Psoas muscle (tissue), 8 donors: Measurements from ENCODE around the gene ADCYAP1R1. TPM values are rescaled to one million over a fixed set of nuclear protein-coding genes. Genes with fewer than 3 reads are reported as not detected.

ENCODE experiments used
- ATAC-seq, 4 donors: fragments of 200-7000 bp; cut with Tn5 transposase; one replicate each; pipeline ENCODE4 v1.9.1; 2020; ENCODE audit warnings: moderate library complexity in 3 of 4, mild to moderate bottlenecking in 2 of 4
- DNase-seq, 2 donors: peaks; one replicate each; pipeline ENCODE4 v3.0.0-alpha.2; 2020
- H3K27ac ChIP-seq: fragments of 200-600 bp; one replicate; pipeline ENCODE4 v1.8.0; 2022
- H3K27me3 ChIP-seq, 3 donors: fragments of 200-600 bp in 1 of 3; one replicate each; pipeline versions ENCODE4 v1.6.1 to v1.8.0; 2013 to 2022; ENCODE audit warnings: low read length in 2 of 3, mild to moderate bottlenecking in 2 of 3, moderate library complexity in 1 of 3; ENCODE audit not compliant: insufficient read depth in 3 of 3
- H3K36me3 ChIP-seq, 2 donors: fragments of 200-600 bp in 1 of 2; one replicate each; pipeline versions ENCODE4 v1.6.1 to v1.8.0; 2013 to 2022; ENCODE audit warnings: low read depth in 1 of 2, mild to moderate bottlenecking in 1 of 2, moderate library complexity in 1 of 2; ENCODE audit not compliant: insufficient read depth in 1 of 2
- H3K4me1 ChIP-seq: fragments of 200-600 bp; one replicate; pipeline ENCODE4 v1.8.0; 2022
- H3K4me3 ChIP-seq: fragments of 200-600 bp; one replicate; pipeline ENCODE4 v1.8.0; 2022; ENCODE audit warnings: mild to moderate bottlenecking
- H3K9me3 ChIP-seq: fragments of 200-600 bp; one replicate; pipeline ENCODE4 v1.8.0; 2022
- CTCF ChIP-seq: fragments of 200-600 bp; IDR thresholded peaks from one replicate; pipeline ENCODE4 v1.8.0; 2022; ENCODE audit warnings: antibody characterized with exemption
- WGBS, 3 donors: extraction: QIAGEN DNeasy Blood & Tissue Kit; methylation state at CpG; one replicate each; pipeline versions ENCODE4 v1.1.6 to v1.1.7; 2013; 5-methylcytosine and 5-hydroxymethylcytosine counted together
- intact Hi-C, 2 donors: fragments of 100-400 bp; cut with DNase I; formaldehyde crosslinking; loops; one replicate each; pipeline versions ENCODE4 v1.11.0 to v1.14.2; 2022
- long read RNA-seq, 2 donors: library from polyadenylated mRNA; unstranded; transcript quantifications; one replicate each; pipeline ENCODE4 v2.0.0, GENCODE V29; 2021
- polyA plus RNA-seq, 3 donors: library from polyadenylated mRNA; stranded (reverse); fragments of 200-250 nt; gene quantifications; one replicate each; pipeline ENCODE4 v1.2.3, GENCODE V29; 2013
- total RNA-seq, 4 donors: library from RNA; stranded (reverse); fragmentation: NEBNext Ultra II Directional in 2 of 4; extraction: Animal tissue kit (Norgen Biotek cat#: 25700) in 2 of 4; gene quantifications; one replicate each; pipeline versions ENCODE4 v1.2.1 to v1.2.4, GENCODE V29; 2021 to 2023
- donor health status: healthy with polysubstance abuse.
- donor health status: DM: no; HTN: no; CAD: no; lungs with moderate emphysema.
- donor health status: Bipolar disorder and iron deficiency.
- donor health status: healthy.
- donor health status: DM: yes; HTN: yes; CAD: no.
- donor health status: DM: no; HTN: no; CAD: no.
- donor health status: DM: no; HTN: no; CAD: no.
- donor health status: DM: yes; HTN: yes; CAD: no.

Gene ADCYAP1R1
- total RNA-seq (1 to 10 TPM in 3 of 4 donors, under 1 TPM in 1; 0.79 to 6.6 (median 1.8) TPM), polyA plus RNA-seq (1 to 10 TPM in 1 of 3 donors, under 1 TPM in 2; 0.40 to 1.2 (median 0.69) TPM)
- long read RNA-seq, donor 1, partial matches to known transcripts: 1 of 1 reads
- long read RNA-seq, donor 1, other reads (novel, unspliced or antisense): 0 of 1 reads
- long read RNA-seq, donor 2, partial matches to known transcripts: 0 of 1 reads
- long read RNA-seq, donor 2, other reads (novel, unspliced or antisense): 1 of 1 reads

DNA sequence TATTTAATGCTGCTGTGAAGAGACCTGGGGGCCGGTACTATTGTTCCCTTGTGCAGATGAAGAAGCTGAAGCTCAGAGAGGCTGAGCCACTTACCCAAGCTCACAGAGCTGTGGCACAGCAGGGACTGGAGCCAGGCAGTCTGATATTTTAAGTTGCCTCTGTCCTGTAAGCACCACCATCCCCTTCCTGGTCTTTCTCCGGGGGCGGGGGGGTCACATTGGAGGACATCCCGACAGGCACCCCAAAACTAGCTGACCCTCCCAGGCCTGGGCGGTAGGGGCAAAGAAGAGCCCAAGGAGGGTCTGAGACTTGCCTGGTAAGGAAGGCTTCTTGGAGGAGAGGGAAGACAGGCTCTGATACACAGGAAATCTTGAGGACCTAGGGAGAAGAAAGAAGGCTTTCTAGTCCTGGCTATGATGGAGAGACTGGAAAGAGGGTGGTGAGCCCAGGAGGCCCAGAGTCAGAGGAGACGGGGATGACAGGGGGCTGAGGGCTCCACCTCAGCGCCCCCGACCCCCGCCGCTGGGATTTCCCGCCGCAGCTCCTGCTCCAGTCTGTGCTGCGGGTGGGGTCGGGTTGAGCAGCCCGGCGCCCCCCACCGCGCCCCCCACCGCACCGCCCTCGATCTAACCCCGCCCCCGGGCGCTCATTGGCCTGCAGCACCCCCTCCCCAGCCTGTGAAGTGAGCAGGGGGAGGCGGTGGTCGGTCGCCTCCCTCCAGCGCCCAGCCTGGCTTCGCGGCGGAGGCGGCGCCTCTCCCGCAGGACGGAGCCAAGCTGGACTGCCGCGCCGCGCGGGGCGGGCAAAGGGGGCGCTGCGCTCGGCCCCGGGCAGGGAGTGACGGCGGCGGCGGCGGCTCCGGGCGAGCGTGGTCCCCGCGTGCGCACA lies at the start of gene ADCYAP1R1:
Gene ADCYAP1R1 (plus strand): TSS at position 711 of the 889 bp plus-strand sequence. CDS start 10,957 bp downstream, outside the sequence.
- ATAC-seq (peak; percentile 13 to 71 (median 46)), DNase-seq (peak; percentile 37 to 68)
- no peaks in the 10 kb centered on the region for H3K36me3 ChIP-seq
- intact Hi-C loops: no loop called here
- H3K9me3 ChIP-seq: no peaks in the 10 kb centered on the region
- peaks cover 0 to 27% (median 16%) of the 10 kb centered on the region in 3 donors for H3K27me3 ChIP-seq
- H3K4me1 ChIP-seq: no peaks in the 10 kb centered on the region
- peak within 1 kb of the TSS; percentile 62 for H3K4me3 ChIP-seq
- no peak for TF ChIP-seq CTCF
- H3K27ac ChIP-seq: no peak within 1 kb of the TSS
- WGBS, 3 donors: 7 to 11% (median 9%) methylated on average over 36 to 56 of the region's 56 CpGs

GRCh38 chr7:31003097-31003496 lies 49.0 kb upstream of the ADCYAP1R1 start:
- Histone ChIP-seq H3K9me3 (no peaks in the 10 kb centered on the region), H3K36me3 (no peaks in the 10 kb centered on the region), H3K27ac (no peak overlapping the region), H3K4me3 (no peak overlapping the region), H3K4me1 (no peaks in the 10 kb centered on the region), H3K27me3 (no peaks in the 10 kb centered on the region)
- DNase-seq: no peak
- intact Hi-C loops: no loop called here
- no peak for ATAC-seq
- 90 to 95% (median 92%) methylated on average over 2 of the region's 2 CpGs for WGBS, 3 donors
- no peak for TF ChIP-seq CTCF

DNA sequence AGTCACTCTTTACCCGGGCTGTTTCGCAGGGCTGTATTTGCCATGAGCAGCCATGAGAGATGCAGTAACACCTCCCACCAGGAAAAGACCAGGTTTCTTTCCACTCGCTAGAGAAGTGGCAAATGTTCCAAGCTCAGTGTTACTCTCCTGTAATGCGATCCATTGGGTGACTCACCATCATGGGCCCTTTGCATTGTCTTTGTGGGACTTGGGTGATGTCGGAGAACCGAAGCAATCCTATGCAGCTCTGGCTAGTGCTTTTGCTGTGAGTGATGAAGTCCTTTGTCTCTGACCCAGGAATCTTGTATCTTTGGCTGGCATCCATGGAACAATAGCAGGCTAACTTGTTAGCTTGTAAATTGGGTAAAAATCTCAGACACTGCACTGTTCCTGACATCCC lies 48.4 kb upstream of the ADCYAP1R1 start:
- DNase-seq: no peak
- no peak for TF ChIP-seq CTCF
- H3K4me3 ChIP-seq: no peak overlapping the region
- intact Hi-C loops: no loop called here
- H3K27me3 ChIP-seq: no peaks in the 10 kb centered on the region
- ATAC-seq: no peak
- WGBS, 3 donors: 94 to 95% (median 94%) methylated on average over 6 of the region's 6 CpGs
- no peaks in the 10 kb centered on the region for H3K36me3 ChIP-seq
- H3K27ac ChIP-seq: no peak overlapping the region
- no peaks in the 10 kb centered on the region for H3K4me1 ChIP-seq
- no peaks in the 10 kb centered on the region for H3K9me3 ChIP-seq

DNA sequence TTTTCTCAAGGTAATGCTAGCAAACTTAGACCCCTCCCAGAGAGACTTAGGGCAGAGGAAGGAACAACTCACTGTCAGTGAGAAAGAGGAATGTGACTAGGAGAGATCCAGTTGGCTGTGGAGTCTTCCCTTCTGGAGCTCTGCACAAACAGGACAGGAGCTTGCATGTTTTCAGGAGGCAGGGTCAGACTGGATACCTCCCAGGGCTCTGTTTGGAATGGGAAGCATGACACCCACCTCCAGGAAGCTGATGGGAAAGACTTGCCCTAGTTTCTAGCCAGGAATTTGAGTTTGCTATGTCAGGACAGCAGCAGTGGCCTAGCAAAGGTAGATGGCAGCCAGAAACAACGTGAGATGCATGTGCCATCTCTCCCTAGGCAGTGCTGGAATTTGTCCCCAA lies 47.7 kb upstream of the ADCYAP1R1 start:
- no peaks in the 10 kb centered on the region for H3K36me3 ChIP-seq
- WGBS, 3 donors: 70 to 90% (median 79%) methylated on average over 1 of the region's 1 CpG
- ATAC-seq: no peak
- no peaks in the 10 kb centered on the region for H3K4me1 ChIP-seq
- H3K27ac ChIP-seq: no peak overlapping the region
- intact Hi-C loops: no loop called here
- H3K27me3 ChIP-seq: no peaks in the 10 kb centered on the region
- no peak overlapping the region for H3K4me3 ChIP-seq
- TF ChIP-seq CTCF: no peak
- no peaks in the 10 kb centered on the region for H3K9me3 ChIP-seq
- DNase-seq: no peak
